ENCODE data around the gene COQ10B.

The COQ10B gene

GRCh38 chr2:197414515-197414914 is 38.8 kb upstream of the COQ10B start:
- TF ChIP-seq SNAI2 (CRISPR knock-in tag; IDR thresholded peaks at IDR 0.05) (no peak), BACH2 (CRISPR knock-in tag; IDR thresholded peaks at IDR 0.05; ENCODE audit: borderline replicate concordance) (no peak), TCF4 (CRISPR knock-in tag; IDR thresholded peaks at IDR 0.05; ENCODE audit: borderline replicate concordance) (no peak), TSHZ2 (CRISPR knock-in tag; IDR thresholded peaks at IDR 0.05) (no peak), OSR1 (CRISPR knock-in tag; IDR thresholded peaks at IDR 0.05) (no peak), ISL1 (CRISPR knock-in tag; IDR thresholded peaks at IDR 0.05) (no peak), GLIS3 (CRISPR knock-in tag; IDR thresholded peaks at IDR 0.05) (no peak), CSRNP3 (CRISPR knock-in tag; IDR thresholded peaks at IDR 0.05) (no peak), RARB (CRISPR knock-in tag; IDR thresholded peaks at IDR 0.05) (no peak), PPARA (CRISPR knock-in tag; IDR thresholded peaks at IDR 0.05; ENCODE audit: borderline replicate concordance) (no peak), CSDC2 (CRISPR knock-in tag; IDR thresholded peaks at IDR 0.05) (no peak), POU6F1 (CRISPR knock-in tag; IDR thresholded peaks at IDR 0.05; ENCODE audit: borderline replicate concordance, low read depth) (no peak), PATZ1 (CRISPR knock-in tag; IDR thresholded peaks at IDR 0.05; ENCODE audit: borderline replicate concordance) (no peak), ZFP3 (CRISPR knock-in tag; IDR thresholded peaks at IDR 0.05) (no peak), CREB5 (CRISPR knock-in tag; IDR thresholded peaks at IDR 0.05; ENCODE audit: low read depth) (no peak), ZNF70 (CRISPR knock-in tag; IDR thresholded peaks at IDR 0.05) (no peak), ZC3H10 (CRISPR knock-in tag; IDR thresholded peaks at IDR 0.05) (no peak), ZNF8 (CRISPR knock-in tag; IDR thresholded peaks at IDR 0.05) (no peak), ESRRG (CRISPR knock-in tag; IDR thresholded peaks at IDR 0.05) (no peak)

GRCh38 chr2:197416268-197416667 is 37.1 kb upstream of the COQ10B start:
- ATAC-seq, result no peak
- no peak for TF ChIP-seq ESRRG (CRISPR knock-in tag; IDR thresholded peaks at IDR 0.05)
- TF ChIP-seq ARNTL (CRISPR knock-in tag; IDR thresholded peaks at IDR 0.05; ENCODE audit: borderline replicate concordance, low read depth), result no peak
- TF ChIP-seq PATZ1 (CRISPR knock-in tag; IDR thresholded peaks at IDR 0.05; ENCODE audit: borderline replicate concordance), result no peak
- no peak for TF ChIP-seq ZNF70 (CRISPR knock-in tag; IDR thresholded peaks at IDR 0.05)
- TF ChIP-seq BACH2 (CRISPR knock-in tag; IDR thresholded peaks at IDR 0.05; ENCODE audit: borderline replicate concordance), result no peak

More at GRCh38 chr2:197414515-197414914, 38.8 kb upstream of the COQ10B start:
- no peak for ATAC-seq
